Measurements from ENCODE around the gene ZBTB20. TPM values are rescaled to one million over a fixed set of nuclear protein-coding genes. Genes with fewer than 3 reads are reported as not detected.

The ZBTB20 gene
- total RNA-seq, 2 experiments from 2014 or later, result 11.0 to 11.4 TPM

DNA sequence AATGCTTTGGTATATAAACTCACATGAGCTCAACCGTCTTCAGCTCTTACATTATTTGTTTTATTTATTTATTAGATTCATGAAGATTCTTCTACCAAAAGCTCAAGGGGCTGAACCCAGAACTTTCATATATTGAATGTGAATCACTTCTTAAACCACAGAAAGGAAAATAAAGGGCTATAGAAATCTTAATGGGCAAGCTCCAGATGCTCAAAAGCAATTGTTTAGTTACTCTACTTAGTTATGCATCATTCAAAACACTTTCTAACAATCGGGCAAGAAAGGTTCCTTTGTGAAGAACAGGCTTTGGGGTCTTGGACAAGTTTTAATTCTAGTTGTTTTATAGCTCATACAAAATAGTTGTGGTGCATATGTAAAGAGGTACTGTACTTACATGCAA lies 473.1 kb downstream of the ZBTB20 start:
- ChIA-PET CTCF (interaction anchor here (0.5 to 1.1 kb wide), 3 partner anchors 9 to 90 kb away, joined by 3 to 4 read pairs (median 4); no protein-coding TSS in a partner anchor), POLR2A (no interaction called here)
- peaks cover 3% of the 10 kb centered on the region for H3K9me3 Mint-ChIP-seq
- no peak overlapping the region for H3K27ac Mint-ChIP-seq
- no peak overlapping the region for H3K4me3 Mint-ChIP-seq
- no peaks in the 10 kb centered on the region for H3K27me3 Mint-ChIP-seq
- H3K4me1 Mint-ChIP-seq, result no peaks in the 10 kb centered on the region
- DNase-seq, result no peak
- H3K36me3 Mint-ChIP-seq (ENCODE audit: low read depth), result no peaks in the 10 kb centered on the region

GRCh38 chr3:114673481-114673880 lies 473.6 kb downstream of the ZBTB20 start:
- no peak for DNase-seq
- Mint-ChIP-seq H3K4me1 (no peaks in the 10 kb centered on the region), H3K4me3 (no peak overlapping the region), H3K27ac (no peak overlapping the region), H3K27me3 (no peaks in the 10 kb centered on the region), H3K9me3 (peaks cover 3% of the 10 kb centered on the region), H3K36me3 (ENCODE audit: low read depth) (no peaks in the 10 kb centered on the region)
- ChIA-PET CTCF (interaction anchor here (1.1 kb wide), 1 partner anchor 9 kb away, joined by 4 read pairs; no protein-coding TSS in a partner anchor), POLR2A (no interaction called here)

DNA sequence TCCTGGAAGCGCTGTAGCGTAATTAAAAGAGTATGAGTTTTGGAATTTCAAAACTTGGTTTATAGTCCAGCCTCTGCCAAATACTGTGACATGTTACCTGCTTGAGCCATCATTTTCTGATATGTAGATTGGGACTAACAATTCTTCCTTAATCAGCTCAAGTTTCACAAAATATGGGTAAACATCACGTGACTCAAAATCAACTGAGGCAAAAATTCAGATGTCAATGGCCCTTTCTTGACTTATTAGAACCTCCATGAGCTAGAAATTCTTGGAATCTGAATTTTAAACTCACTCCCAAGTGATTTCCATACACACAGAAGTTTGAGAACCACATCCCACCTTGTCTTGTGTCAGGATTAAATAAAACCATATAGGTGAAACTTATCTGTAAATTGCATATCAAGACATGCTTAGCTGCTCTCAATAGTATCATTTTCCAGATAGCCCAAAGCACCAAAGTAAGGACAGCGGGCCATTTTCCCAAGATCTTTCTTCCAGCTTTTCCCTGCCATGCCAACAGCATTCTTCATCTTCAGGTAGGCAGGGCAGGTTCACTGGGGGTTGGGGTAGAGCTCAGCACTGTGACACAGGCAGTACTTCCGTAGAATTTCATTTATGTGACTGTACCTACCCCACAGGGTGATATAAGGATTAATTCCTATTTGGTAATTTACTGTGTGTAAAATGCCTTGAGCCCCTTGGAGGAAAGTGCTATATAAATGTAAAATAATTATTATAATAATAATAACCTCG lies 474.2 kb downstream of the ZBTB20 start:
- Mint-ChIP-seq H3K36me3 (ENCODE audit: low read depth) (no peaks in the 10 kb centered on the region), H3K27me3 (no peaks in the 10 kb centered on the region), H3K9me3 (peaks cover 3% of the 10 kb centered on the region), H3K4me1 (no peaks in the 10 kb centered on the region), H3K27ac (no peak overlapping the region), H3K4me3 (no peak overlapping the region)
- ChIA-PET CTCF (no interaction called here), POLR2A (no interaction called here)
- no peak for DNase-seq

DNA sequence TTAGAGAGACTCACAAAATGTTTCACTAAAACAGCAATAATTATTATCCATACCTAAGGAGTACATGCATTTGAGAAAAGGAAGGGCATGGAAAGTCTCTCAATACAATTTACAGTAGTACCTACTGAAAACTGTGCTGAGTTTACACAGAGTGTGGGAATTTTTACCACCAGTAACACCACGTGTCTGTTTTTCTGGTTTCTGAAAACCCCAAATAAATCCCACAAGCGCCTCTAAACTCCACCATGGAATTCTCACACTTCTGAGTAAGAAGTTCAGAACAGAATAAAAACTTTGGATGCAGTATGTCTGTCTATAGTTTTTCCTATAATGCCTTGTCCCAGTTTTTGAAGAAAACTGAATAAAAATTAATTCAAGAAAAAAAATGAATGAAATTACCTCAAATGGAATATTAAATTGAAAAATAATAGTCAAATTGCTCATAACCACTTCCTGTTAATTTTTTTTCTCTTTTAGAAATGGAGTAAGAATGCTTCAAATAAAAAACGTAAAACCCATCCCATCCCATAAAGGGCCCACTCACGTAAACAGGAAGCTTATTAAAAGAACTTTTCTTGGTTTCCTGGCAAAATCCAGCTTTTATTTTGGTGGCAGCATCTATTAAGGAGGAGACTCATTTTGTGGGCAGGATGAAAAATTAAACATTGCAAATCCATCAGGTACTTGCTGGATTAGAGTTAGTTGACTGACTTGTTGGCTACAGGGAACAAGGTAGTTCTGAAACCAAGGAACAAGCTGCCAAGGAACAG lies 475.2 kb downstream of the ZBTB20 start:
- POLR2A ChIA-PET, result no interaction called here
- no peaks in the 10 kb centered on the region for H3K27me3 Mint-ChIP-seq
- H3K4me1 Mint-ChIP-seq, result no peaks in the 10 kb centered on the region
- H3K4me3 Mint-ChIP-seq, result no peak overlapping the region
- CTCF ChIA-PET, result no interaction called here
- H3K27ac Mint-ChIP-seq, result no peak overlapping the region
- no peak for DNase-seq
- H3K9me3 Mint-ChIP-seq, result peaks cover 3% of the 10 kb centered on the region
- no peaks in the 10 kb centered on the region for H3K36me3 Mint-ChIP-seq (ENCODE audit: low read depth)

GRCh38 chr3:114669614-114670013 lies 477.5 kb downstream of the ZBTB20 start:
- no peaks in the 10 kb centered on the region for H3K4me1 Mint-ChIP-seq
- no peak for DNase-seq
- ChIA-PET CTCF (no interaction called here), POLR2A (no interaction called here)
- no peaks in the 10 kb centered on the region for H3K27me3 Mint-ChIP-seq
- H3K9me3 Mint-ChIP-seq, result peaks cover 8% of the 10 kb centered on the region
- no peak overlapping the region for H3K27ac Mint-ChIP-seq
- no peaks in the 10 kb centered on the region for H3K36me3 Mint-ChIP-seq (ENCODE audit: low read depth)
- no peak overlapping the region for H3K4me3 Mint-ChIP-seq

DNA sequence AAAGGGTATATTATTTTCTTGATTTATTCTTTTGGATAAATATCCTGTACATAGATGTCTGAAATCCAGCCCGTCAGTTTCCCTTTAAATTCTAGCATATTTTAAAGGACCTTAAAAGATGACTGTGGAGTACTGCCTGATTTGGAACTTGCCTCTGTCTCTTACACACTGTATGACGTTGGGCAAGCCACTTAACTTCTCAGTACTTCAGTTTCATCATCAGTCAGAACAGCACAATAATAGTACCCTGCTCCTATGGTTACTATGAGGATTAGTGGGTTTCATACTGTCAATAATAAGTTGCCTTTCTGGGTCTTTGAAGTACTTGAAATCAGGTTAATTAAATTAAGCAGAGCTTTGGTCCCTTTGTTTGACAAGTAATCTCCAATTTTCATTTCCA lies 479.0 kb downstream of the ZBTB20 start:
- POLR2A ChIA-PET, result no interaction called here
- Mint-ChIP-seq H3K9me3 (peaks cover 14% of the 10 kb centered on the region), H3K36me3 (ENCODE audit: low read depth) (no peaks in the 10 kb centered on the region), H3K4me1 (no peaks in the 10 kb centered on the region), H3K4me3 (no peak overlapping the region), H3K27ac (no peak overlapping the region), H3K27me3 (no peaks in the 10 kb centered on the region)
- no peak for DNase-seq
- CTCF ChIA-PET, result no interaction called here

- H3K4me3 Mint-ChIP-seq, result no peak overlapping the region
- no peaks in the 10 kb centered on the region for H3K36me3 Mint-ChIP-seq (ENCODE audit: low read depth)
- DNase-seq, result no peak
- no peaks in the 10 kb centered on the region for H3K4me1 Mint-ChIP-seq
- CTCF ChIA-PET, result no interaction called here
- POLR2A ChIA-PET, result no interaction called here
- no peak overlapping the region for H3K27ac Mint-ChIP-seq
- no peaks in the 10 kb centered on the region for H3K27me3 Mint-ChIP-seq
- H3K9me3 Mint-ChIP-seq, result peaks cover 11% of the 10 kb centered on the region
Measured at GRCh38 chr3:114666623-114667022, 480.5 kb downstream of the ZBTB20 start.

GRCh38 chr3:114664006-114664405 lies 483.1 kb downstream of the ZBTB20 start:
- no peak overlapping the region for H3K4me3 Mint-ChIP-seq
- ChIA-PET CTCF (no interaction called here), POLR2A (no interaction called here)
- no peak overlapping the region for H3K27ac Mint-ChIP-seq
- H3K9me3 Mint-ChIP-seq, result peaks cover 18% of the 10 kb centered on the region
- DNase-seq, result no peak
- no peaks in the 10 kb centered on the region for H3K27me3 Mint-ChIP-seq
- H3K4me1 Mint-ChIP-seq, result no peaks in the 10 kb centered on the region
- H3K36me3 Mint-ChIP-seq (ENCODE audit: low read depth), result no peaks in the 10 kb centered on the region

DNA sequence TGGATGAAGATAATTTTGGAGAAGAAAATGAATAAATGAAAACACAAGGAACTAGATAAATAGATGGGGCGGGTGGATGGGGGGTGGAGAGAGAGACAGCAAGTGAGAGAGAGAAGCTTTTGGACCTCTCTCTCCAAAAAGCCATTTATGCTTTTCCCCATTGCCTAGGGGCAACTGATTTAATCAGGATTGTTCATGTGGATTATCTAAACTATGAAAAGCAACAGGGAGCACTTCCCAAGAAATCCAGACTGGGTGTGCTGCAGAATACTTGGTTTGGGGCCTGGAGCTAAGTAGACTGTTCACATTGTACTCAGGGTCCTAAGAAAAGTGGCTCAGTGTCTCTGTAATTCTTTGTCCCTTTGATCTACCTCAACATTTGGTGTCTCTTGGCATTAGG lies 486.3 kb downstream of the ZBTB20 start:
- DNase-seq, result no peak
- no peaks in the 10 kb centered on the region for H3K4me1 Mint-ChIP-seq
- no peaks in the 10 kb centered on the region for H3K27me3 Mint-ChIP-seq
- POLR2A ChIA-PET, result no interaction called here
- H3K4me3 Mint-ChIP-seq, result no peak overlapping the region
- no peak overlapping the region for H3K27ac Mint-ChIP-seq
- H3K9me3 Mint-ChIP-seq, result peaks cover 13% of the 10 kb centered on the region
- H3K36me3 Mint-ChIP-seq (ENCODE audit: low read depth), result no peaks in the 10 kb centered on the region
- CTCF ChIA-PET, result no interaction called here

- H3K9me3 Mint-ChIP-seq, result peaks cover 13% of the 10 kb centered on the region
- POLR2A ChIA-PET, result no interaction called here
- CTCF ChIA-PET, result no interaction called here
- no peaks in the 10 kb centered on the region for H3K27me3 Mint-ChIP-seq
- no peaks in the 10 kb centered on the region for H3K4me1 Mint-ChIP-seq
- no peak for DNase-seq
- no peaks in the 10 kb centered on the region for H3K36me3 Mint-ChIP-seq (ENCODE audit: low read depth)
- no peak overlapping the region for H3K4me3 Mint-ChIP-seq
- no peak overlapping the region for H3K27ac Mint-ChIP-seq
Measured at GRCh38 chr3:114660124-114660523, 487.0 kb downstream of the ZBTB20 start.

DNA sequence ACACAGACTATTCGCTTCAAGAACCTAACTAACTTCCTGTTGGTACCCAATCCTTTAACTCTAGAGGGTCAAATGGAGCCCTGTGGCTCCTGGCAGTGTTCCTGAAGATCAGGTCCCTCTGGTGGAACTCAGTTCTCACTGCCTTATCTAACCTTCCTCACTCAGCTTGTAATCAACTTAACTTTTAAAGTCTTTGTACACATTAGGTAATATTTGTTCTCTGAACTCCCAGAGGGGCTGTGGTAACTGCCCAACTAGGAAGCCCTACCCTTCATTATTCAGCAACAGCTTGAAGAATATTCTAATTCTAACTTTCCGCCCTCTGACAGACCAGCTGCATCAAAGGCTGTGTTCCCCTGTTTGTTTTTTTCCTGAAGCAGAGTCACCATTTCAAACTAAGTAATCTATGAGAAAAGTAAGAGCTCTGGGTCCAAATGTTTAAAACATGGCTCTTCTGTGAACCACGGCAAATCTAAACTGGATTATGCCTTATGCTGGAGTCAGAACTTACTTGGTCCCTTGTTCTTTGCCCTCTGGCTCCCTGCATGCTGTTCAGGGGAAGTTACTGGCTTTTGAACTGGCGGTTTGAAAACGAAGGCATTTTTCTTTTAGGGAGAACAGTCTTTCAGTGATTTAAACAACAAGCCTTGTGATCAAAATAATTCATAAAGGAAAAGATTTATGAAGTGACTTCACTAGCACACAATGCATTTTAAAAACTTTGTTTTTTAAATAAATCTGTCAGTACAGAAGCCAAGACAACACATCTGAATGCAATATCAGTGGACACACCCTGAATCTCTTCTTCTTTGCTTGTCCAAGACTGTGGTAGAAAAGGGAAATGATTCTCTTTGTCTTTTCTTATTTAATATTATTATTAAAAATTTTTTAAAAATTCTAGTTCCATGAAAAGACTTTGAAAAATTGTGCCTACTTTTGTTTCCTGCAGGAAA lies 487.7 kb downstream of the ZBTB20 start:
- H3K27me3 Mint-ChIP-seq, result no peaks in the 10 kb centered on the region
- ChIA-PET CTCF (no interaction called here), POLR2A (no interaction called here)
- H3K9me3 Mint-ChIP-seq, result peaks cover 11% of the 10 kb centered on the region
- H3K4me1 Mint-ChIP-seq, result no peaks in the 10 kb centered on the region
- H3K36me3 Mint-ChIP-seq (ENCODE audit: low read depth), result no peaks in the 10 kb centered on the region
- no peak overlapping the region for H3K27ac Mint-ChIP-seq
- no peak overlapping the region for H3K4me3 Mint-ChIP-seq
- no peak for DNase-seq

GRCh38 chr3:114651555-114651954 lies 495.5 kb downstream of the ZBTB20 start:
- Mint-ChIP-seq H3K36me3 (ENCODE audit: low read depth) (no peaks in the 10 kb centered on the region), H3K4me3 (no peak overlapping the region), H3K27ac (no peak overlapping the region), H3K4me1 (no peaks in the 10 kb centered on the region), H3K27me3 (no peaks in the 10 kb centered on the region), H3K9me3 (peaks cover 2% of the 10 kb centered on the region)
- CTCF ChIA-PET, result no interaction called here
- POLR2A ChIA-PET, result no interaction called here
- DNase-seq, result no peak

- Mint-ChIP-seq H3K27me3 (no peaks in the 10 kb centered on the region), H3K9me3 (peaks cover 2% of the 10 kb centered on the region), H3K4me1 (no peaks in the 10 kb centered on the region), H3K4me3 (no peak overlapping the region), H3K36me3 (ENCODE audit: low read depth) (no peaks in the 10 kb centered on the region), H3K27ac (no peak overlapping the region)
- no peak for DNase-seq
- CTCF ChIA-PET, result no interaction called here
- POLR2A ChIA-PET, result interaction anchor here (0.6 kb wide), 1 partner anchor 195 kb away, joined by 3 read pairs; no protein-coding TSS in a partner anchor
Measured at GRCh38 chr3:114650808-114651207, 496.3 kb downstream of the ZBTB20 start.
